Left renal cortex interstitium (tissue), 4 donors: Measurements from ENCODE around the gene OSBPL5. TPM values are rescaled to one million over a fixed set of nuclear protein-coding genes. Genes with fewer than 3 reads are reported as not detected.
"Not testable (repeated sequence)": the region's sequence is repeated elsewhere in the genome, so short reads cannot be mapped to it uniquely, and the experiment has no call there.

Experiments used
- DNase-seq, 4 donors: peaks; one replicate each; pipeline ENCODE4 v3.0.0-alpha.2; 2013; ENCODE audit warnings: low read depth in 4 of 4, low spot score in 2 of 4, missing footprints in 1 of 4
- polyA plus RNA-seq, 4 donors: library from polyadenylated mRNA; unstranded; fragments of 120-200 nt; gene quantifications; one replicate each; pipeline ENCODE4 v1.2.1, GENCODE V29; 2013; ENCODE audit not compliant: insufficient read length in 4 of 4

The OSBPL5 gene
- polyA plus RNA-seq, 4 donors = 15.5 to 30.1 (median 25.0) TPM

DNA sequence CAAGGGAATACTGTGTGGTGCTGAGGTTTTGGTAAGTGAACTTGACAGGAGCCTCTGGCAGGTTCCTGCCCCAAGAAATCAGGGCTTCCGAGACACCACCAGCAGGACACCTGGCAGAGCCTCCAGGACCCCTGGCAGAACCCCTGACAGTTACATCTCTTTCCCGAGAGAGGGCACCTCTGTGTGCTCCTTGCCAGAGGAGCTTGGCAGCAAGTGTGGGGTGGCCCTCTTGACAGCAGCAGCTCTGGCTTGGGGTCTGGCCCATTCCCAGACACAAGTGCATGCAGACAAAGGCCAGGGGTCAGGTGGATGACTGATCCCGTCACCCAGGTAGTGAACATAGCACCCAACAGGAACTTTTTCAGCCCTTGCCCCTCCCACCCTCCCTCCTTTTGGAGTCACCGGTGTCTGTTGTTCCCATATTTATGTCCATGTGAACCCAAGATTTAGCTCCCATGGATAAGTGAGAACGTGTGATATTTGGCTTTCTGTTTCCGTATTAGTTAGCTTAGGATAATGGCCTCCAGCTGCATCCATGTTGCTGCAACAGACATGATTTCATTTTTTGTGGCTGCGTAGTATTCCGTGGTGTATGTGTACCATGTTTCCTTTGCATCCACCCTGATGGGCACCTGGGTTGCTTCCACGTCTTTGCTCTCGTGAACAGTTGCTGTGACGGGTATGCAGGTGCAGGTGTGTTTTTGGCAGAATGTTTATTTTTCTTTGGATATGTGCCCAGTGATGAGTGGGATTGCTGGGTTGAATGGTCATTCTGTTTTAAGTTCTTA, 21.2 kb upstream of the OSBPL5 start:
- DNase-seq = no peak

DNA sequence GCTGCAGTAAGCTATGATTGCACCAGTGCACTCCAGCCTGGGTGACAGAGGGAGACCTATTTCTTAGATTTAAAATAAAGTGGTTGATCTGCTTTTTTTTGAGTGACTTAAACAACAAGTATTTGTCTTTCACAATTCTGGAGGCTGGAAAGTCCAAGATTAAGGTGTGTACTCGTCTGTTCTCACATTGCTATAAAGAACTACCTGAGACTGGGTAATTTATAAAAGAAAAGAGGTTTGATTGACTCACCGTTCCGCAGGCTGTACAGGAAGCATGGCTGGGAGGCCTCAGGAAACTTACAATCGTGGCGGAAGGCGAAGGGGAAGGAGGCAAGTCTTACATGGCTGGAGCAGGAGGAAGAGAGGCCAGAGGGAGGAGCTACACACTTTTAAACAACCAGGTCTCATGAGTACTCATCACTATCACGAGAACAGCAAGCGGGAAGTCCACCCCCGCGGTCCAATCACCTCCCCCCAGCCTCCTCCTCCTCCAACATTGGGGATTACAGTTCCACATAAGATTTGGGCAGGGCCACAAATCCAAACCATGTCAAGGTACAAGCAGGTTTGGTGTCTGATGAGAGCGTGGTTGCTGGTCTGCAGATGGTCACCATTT, 19.7 kb upstream of the OSBPL5 start:
- no peak for DNase-seq

DNA sequence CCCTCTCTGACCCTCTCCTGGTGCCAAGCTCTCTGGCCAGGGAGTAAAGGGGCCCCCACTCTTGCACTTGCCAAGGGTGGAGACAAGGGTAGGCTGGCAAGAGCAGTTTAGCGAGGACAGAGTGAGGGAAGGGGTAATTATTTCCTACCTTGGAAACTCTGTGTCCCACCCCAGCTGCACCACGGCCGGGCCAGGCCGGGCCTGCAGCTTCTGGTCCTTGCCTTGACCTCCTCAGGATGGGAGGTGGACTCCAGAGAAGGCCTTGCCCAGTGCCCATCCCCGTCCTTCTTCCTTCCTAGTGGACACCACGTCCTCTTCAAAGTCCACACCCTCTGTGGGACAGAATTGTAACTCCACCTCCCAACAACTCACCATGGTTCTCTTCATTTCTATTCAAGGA, 18.4 kb upstream of the OSBPL5 start:
- DNase-seq = no peak

DNA sequence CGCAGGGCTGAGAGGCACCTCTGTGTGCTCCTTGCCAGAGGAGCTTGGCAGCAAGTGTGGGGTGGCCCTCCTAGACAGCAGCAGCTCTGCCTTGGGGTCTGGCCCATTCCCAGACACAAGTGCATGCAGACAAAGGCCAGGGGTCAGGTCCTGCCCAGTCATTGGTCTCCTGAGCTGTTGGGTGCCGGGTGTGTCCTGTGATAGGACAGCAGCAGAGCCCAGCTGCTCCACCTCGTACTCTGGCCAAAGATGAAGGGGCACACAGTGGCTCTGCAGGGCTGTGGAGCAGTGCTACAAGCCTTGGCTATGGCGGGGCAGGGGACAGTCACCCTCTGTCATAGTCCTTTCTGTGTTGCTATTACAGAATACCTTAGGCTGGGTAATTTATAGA, 17.3 kb upstream of the OSBPL5 start:
- no peak for DNase-seq

DNA sequence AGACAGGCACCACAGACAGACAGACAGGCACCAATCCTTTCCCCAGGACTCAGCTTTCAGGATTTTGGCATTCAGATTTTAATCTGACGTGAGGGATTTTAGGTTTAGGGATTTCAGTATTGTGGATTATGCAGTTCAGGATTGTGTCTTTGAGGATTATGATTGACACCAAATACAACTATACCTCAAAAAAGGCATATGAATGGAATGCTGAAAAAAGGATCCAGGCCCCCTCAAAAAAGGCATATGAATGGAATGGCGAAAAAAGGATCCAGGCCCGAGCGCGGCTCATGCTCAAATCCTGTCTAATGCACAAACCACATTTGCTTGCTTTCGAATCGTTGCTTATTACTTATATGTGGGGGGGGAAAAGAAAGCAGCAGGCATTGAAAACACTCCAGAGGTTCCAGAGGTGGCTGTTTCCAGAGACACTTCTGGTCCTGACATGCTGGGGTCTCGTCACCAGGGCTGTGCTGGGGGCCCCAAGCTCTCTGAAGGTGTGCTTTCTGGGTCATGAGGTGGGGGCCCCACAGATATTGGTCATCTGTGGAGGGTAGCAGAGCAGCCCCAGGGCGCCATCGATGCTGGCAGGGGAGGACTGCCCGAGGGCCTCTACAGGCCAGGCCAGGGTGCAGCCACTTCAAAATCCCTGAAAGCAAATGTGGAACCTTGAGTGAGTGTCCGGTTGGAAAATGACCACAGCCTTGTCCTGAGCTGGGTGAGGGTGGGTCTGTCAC, 16.8 kb upstream of the OSBPL5 start:
- no peak for DNase-seq

DNA sequence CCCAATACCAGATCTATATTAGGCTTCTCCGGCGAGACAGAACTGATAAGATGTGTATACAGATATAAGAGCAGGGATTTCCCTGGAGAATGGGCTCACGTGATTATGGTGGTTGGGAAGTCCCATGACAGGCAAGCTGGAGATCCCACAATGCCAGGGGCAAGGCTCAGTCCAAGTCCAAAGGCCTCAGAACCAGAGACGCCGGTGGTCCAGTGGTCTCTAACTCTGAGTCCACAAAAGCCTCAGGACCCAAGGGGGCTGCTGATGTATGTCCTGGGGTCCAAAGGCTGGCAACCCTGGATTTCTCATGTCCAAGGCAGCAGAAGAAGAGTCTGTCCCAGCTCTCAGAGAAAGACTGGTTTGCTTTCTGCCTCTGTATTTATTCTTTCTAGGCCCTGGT, 15.8 kb upstream of the OSBPL5 start:
- no peak for DNase-seq

DNA sequence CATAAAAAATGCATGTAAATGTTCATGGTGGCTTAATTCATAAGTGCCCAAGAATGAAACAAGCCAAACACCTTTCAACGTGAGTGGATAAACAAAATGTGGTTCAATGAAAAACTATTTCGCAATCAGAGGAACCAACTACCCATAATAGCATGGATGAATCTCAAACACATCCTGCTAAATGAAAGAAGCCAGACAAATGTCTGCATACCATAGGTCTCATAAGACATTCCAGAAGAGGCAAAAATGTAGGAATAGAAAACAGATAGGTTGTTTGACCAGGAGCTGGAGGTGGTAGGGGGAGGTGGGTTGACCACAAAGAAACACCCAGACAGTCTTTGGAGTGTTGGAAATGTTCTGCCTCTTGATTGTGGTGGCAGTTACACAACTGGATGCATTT, 13.2 kb upstream of the OSBPL5 start:
- no peak for DNase-seq

DNA sequence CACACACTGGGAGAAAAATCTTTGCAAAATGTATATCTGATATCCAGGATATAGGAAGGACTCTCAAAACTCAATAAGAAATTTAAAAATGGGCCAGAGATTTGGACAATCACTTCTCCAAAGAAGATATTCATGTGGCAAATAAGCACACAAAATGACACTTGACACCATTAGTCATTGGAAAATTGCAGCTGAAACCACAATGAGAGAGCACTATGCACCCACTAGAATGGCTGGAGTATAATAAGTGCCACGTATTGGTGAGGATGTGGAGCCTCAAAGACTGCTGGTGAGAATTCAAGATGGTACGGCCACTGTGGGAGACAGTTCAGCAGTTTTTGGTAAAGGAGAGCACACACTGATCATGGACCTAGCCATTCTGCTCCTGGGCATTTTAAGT, 12.8 kb upstream of the OSBPL5 start:
- DNase-seq = no peak

DNA sequence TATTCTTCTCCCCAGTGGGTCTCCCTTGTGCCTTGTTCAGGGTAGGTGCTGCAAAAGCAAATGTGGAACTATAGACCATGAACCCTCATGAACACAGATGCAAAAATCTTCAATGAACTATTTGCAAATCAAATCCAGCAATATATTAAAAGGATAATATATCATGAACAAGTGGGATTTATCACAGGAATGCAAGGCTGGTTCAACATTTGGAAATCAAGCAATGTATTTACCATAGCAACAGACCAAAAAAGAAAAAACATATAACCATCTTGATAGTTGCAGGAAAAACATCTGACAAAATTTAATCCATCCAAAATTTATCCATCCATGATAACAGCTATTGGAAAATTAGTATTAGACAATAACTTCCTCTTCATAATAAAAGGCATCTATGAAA, 11.4 kb upstream of the OSBPL5 start:
- no peak for DNase-seq

DNA sequence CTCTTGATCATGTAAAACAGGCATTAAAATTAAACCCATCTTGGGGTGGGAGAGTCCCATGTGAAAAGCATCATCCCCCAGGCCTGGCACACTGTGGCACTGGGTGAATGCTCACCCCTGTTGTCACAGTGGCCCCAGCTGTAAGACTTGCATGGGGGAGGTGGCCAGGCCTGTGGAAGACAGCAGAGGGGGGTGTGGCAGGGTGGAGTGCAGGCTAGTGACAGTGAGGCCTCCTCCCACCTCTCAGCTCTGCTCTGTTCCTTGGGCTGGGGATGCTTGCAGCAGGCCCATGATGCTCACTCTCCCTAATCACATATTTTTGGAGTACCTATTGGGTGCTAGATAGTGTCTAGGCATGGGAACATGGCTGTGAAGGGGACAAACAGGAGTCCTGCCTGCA, 10.1 kb upstream of the OSBPL5 start:
- DNase-seq = no peak

DNA sequence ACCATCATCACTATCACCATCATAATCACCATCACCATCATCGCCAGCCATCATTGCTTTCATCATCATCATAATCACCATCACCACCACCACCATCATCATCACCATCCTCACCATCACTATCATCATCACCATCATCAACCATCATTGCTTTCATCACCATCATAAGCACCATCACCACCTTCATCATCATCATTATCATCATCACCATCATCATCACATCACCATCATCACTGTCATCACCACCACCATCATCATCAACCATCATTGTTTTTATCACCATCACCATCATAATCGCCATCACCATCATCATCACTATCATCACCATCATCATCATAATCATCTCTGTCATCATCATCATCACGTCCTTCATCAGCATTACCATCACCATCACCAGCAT, 9.3 kb upstream of the OSBPL5 start:
- DNase-seq = no peak

DNA sequence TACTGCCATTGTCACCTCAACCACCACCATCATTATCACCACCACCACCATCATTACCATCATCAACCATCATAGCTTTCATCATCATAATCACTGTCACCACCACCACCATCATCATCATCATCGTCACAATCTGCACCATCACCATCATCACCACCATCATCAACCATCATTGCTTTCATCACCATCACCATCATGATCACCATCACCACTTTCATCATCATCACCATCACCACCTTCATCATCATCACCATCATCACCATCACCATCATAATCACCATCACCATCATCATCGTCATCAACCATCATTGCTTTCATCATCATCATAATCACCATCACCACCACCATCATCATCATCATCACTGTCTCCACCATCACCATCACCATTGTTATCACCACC, 8.7 kb upstream of the OSBPL5 start:
- DNase-seq = no peak

DNA sequence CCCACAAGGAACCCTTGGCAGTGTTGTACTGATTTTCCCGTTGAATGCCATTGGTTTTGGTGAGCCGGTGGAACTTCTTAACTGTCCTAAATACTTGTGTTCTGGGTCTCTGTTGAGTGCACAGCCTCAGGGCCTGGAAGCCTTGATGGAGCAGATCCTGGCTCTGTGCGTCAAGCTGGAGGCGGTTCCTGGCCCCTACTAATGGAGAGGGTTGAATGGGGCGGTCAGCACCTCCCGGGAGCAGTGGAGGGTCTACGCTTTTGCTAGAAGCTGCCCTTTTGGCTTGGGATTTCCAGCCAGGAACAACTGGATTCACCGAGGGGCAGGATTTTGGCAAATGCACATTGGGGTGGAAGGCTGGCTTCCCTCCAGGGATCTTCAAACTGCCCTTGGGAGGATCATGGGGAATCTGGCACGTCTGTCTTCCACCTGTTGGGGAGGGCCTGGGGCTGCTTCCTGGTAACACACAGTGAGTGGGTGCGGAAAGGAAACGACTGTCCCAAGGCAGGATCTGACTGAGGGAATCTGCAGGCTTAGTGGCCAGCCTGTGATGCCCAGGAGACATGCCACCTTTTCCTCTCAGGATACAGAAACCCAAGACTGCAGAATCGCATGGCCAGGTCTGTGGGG, 6.9 kb upstream of the OSBPL5 start:
- no peak for DNase-seq

DNA sequence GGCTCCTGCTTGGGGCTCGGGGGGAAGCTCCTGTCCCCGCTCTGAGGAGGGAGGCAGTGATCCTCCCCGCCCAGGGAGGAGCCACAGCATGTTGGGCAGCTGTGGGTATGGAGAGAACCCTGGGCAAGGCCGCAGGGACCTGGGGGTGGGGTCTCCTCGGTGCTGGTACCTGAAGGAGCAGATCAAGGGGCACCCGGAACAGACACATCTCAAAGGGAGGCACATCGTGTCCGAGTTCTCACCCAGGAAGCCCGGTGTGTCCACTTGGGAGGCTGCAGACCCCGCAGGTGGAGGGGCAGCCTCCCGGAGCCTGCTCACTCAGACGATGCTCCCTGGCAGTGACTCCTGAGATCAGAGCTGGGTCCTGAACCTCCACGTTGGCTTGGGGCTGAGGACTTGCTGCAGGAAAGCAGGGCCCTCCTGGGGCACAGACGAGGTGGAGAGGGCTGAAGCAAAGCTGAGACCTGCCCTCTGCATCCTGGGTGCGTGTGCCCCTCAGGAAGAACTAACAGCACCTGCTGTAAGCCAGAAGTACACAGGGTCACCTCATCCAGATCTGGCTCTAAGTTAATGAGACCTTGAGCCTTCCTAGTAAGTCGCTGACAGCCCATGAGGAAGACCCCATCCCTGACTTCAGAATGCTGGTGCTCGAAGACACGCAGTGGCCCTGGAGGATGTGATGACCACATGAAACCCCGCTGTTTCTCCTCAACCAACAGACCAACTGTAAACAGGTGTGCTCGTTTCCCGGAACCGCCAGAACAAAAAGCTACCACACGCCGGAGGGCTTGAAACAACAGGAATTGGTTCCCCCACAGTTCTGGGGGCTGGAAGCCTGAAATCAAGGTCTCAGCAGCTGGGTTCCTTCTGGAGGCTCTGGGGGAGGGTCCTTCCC, 5.9 kb upstream of the OSBPL5 start:
- DNase-seq = no peak

DNA sequence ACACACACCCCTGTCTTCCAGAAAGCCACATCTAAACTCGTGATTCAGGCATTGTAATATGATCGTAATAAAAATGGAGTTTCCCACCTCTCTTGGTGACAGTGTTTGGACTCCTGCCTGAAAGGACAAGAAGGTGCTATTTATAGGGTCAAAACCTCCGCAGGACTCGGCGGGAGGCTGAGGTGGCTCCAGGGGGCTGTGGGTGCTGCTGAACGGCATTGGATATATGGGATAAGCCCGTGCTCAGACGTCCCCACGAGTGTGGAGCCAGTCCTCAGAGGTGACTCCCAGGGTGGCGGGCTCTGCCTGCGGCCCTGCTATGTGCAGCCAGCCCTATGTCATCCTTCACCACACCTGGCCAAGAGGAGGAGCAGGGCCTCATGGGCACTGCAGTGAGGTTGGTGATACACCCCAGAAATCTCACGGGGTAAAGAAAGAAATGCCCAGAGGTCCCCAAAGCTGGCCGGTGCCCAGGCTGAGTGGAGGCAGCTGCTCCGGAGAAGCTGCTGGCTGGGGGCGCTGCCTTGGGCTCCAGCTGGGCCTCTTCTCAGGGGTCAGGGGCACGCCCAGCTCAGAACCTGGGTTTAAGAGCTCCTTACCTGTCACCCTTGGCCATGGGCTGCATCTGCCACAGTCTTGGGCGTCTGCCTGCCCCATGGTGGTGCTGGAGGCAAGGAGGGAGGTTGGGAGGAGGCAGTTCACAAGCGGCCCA, 5.1 kb upstream of the OSBPL5 start:
- DNase-seq = no peak

DNA sequence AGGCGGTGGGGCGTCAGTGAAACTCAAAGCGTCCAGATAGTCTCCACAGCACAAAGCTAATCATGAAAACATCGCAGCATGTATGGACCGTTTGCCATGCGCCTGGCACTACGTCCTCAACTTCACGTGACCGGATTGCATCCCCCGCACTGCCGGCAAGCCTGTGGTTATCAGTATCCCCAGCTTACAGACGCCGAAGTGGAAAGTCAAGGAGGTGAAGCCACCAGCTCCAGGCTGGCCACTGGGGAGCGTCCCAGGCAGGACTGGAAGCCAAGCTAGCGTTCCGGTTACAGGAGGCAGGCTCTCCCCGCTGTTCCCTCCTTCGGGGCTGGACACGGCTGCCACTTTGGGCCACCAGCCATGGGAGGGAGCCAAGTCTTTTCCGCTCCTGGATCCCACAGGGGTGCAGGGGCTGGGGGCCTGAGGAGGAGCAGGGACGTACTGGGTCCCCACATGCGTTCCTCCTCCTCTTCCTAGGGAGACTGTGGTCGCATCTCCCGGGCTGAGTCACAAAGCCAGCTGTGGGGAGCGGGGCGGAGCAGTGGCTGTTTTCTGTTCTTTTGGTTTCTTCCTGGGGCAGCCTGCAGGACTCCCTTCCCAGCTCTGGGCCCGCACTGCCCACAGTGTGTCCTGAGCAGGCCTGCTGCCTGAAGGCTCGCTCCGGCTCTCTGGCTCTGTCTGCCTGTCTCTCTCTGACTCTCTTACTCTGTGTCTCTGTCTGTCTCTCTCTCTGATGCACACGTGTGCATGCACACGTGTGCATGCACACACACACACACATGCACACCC, 4.3 kb upstream of the OSBPL5 start:
- no peak for DNase-seq

DNA sequence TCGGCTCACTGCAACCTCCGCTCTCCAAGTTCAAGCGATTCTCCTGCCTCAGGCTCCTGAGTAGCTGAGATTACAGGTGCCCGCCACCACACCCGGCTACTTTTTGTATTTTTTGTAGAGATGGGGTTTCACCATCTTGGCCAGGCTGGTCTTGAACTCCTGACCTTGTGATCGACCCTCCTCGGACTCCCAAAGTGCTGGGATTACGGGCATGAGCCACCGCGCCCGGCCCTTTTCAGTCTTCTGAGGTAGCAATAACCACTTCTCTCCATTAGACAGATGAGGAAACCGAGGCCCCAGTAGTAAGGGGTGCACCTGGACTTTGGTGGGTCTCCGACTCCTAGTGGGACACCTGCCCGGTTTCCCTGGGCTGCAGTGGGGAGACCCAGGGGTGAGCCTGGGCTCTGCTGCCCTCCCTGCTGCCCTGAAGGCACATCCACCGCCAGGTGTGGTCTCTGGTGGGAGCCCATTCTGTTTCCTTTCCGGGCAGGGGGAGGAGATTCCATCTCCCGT, 3.7 kb upstream of the OSBPL5 start:
- DNase-seq = not testable (repeated sequence)
